GM18873 (cell line): ENCODE measurements around the gene MTMR11.

Experiments used
- ATAC-seq: cut with Tn5 transposase; IDR thresholded peaks from one replicate; pipeline ENCODE4 v1.9.1; 2021; ENCODE audit warnings: mild to moderate bottlenecking, moderate library complexity, moderate number of reproducible peaks; ENCODE audit not compliant: unreplicated experiment, low FRiP score

MTMR11 gene

DNA sequence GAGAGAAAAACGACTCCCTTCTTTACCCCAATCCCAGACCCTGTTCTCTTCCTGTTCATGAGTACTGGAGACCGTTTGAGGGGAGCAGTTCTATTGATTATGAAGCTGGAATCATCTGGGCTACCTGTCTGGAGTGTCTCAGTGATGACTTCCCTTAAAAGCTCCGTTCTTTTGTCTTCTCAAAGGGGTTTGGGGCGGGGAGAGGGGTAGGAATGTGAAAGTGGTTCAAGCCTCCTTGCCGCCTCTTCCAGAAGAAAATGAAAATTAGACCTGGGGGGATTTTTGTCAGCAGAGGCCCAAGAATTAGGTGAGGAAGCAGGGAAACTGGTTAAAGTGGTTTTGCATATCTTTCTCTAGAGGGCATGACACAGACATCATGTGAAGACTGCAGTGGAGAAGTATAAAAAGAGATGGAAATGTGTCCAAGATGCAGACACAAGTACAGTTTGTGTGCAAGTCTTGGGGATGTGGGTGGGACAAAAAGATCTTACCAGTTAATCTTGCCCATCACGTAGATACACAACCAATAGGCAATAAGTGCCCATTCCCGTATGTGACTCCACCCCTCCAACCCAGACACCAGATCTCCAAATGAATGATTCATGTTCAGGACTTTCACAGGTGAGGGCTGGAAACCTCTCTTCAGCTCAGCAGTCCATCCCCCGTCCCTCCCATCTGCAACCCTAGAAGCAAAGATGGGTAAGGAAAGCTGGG is 470 bp upstream of the MTMR11 start:
- ATAC-seq, result no peak

DNA sequence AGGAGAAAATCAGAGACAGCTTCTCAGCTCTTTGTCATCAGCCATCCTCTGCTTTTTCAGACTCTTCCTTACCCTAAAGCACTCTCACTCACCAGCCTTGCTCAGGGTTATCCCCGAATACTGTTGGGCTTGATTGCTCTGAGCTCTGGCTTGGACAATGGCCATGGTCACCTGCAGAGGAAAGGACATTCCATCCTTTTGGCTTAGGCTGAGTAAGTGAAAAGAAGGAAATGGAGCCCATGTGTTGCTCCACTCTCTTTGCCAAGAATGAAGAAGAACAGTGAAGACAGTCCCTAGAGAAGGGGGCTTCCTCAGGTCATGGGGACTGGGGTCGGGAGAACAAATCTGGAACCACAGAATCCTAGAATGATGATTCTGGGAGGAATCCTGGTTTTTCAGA is 2.3 kb downstream of the MTMR11 start:
- ATAC-seq, result no peak

DNA sequence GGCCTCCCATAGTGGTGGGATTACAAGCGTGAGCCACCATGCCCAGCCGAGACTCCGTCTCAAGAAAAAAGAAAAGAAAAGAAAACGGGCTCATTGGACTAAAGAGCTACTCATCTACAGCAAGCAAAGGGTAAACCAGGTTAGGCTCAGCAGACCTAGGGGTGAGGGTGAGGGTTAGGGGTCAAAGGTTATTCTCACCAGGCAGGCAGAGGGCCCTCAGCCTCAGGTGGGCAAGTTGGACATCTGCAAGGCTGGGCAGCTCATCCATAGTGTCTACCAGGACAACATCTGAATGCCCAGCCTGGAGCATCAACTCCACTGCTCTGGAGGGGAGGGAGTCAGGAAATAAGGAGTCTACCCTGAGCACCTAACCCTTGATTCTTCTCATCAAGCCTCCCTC is 3.5 kb downstream of the MTMR11 start:
- ATAC-seq, result no peak

DNA sequence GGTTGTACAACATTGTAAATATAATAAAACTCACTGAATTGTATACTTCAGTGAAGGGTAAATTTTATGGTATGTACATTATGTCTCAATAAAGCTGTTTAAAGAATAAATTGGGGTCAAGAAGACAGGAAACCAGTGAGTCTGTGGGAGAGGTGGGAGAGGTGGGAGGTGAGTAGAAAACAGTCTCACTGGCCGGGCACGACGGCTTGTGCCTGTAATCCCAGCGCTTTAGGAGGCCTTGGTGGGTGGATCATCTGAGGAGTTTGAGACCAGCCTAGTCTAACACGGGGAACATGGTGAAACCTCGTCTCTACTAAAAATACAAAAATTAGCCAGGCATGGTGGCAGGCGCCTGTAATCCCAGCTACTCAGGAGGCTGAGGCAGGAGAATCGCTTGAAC is 4.2 kb downstream of the MTMR11 start:
- no peak for ATAC-seq

DNA sequence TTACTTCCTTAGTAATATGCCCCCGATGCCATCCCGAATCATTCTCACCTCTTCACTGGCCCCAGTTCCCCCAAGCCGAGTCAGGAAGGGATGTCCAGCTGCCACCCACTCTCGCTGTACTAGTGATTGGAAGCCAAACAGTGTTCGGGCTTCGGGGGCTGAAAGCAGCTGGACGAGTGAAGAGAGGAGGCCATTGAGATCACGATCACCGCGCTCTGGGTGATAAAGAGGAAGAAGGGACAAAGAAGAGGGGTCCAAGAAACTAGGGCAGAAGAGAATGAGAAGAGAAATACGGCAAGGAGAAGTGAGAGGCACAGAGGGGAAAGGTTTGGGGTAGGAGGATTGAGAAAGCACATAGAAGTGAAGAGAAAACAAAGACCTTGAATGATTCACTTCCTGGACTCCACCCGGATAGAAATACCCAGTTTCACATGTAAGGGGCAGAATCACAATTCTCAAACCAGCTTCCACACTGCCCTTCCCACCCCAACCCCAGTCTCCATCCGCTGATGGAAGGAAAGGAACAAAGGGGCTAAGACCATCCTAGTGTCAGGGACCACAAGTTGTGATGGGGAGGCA is 5.4 kb downstream of the MTMR11 start:
- no peak for ATAC-seq

DNA sequence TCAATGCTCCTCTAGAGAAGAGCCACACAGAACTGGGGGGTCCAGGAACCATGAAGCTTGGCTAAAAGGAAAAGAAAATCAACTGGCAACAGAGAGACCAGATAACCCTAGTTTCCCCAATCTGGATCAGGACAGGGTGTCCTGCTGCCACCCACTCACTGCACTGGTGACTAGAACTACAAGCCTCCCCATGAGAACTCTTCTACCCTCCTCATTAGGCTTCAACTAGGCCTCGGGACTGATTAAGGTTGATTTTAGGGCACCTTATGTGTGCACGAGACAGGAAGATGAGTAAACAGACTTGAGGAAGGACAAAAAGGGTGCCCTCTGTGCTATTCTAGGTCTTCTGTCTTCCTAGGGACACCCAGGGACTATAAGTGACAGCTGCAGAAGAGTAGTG is 6.8 kb downstream of the MTMR11 start:
- no peak for ATAC-seq

DNA sequence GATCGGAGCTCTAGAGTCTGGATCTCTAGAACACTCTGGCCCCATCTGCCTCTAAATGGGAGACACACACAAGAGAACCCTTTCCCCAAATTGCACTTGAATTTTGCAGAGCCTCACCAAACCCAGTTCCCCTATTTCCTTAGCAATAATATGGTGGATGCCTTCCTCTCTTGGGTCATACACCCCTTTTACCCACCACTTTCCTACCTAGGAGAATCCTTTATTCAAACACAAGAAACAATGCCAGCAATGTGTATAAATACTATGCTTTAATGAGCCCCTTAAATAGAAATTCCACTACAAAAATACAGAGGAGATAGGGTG is 8.3 kb downstream of the MTMR11 start:
- ATAC-seq, result no peak

DNA sequence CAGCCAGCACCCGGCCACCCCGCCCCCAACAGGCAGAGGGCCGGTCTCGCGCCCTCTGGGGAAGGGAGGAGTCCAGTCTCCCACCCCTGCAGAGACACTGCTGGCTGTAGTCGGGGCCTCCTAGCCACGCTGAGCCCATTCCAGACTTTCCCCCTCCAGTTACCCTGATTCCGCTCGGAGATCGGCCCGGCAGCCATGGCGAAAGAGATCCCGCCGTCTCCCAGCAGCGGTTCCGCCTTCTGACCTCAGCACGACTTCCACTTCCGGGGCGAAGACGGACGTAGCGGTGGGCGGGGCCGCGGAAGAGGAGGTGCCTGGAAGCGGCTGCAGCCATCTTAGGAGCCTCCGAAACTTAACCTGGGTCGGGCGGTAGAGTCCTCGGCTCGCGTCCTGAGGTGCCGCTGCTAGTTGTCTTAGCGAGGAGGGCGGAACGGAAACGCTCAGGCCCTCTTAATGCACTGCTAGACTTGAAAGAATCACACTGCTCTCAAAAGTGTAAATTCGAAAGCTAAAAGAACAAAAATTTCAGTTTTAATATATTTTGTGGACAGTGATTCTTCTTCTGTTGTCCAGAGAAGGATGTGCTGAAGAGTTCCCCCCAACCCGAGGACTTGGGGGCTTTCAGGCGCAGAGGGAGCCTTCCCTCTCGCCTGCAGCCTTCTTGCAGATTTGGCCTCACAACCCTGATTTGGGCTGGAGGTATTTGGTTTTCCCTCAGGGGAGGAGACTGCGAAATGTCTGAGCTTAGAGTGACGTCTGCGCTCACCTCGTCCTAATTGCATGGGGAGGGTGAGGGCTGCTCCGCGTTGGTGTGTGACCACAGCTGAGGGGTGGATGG is 8.9 kb downstream of the MTMR11 start, which contains the start of gene SF3B4:
TSS of gene SF3B4 (minus strand) at position 241 of the 838 bp plus-strand sequence. CDS start at position 197, 44 bp downstream.
- ATAC-seq, result peak; percentile 59

DNA sequence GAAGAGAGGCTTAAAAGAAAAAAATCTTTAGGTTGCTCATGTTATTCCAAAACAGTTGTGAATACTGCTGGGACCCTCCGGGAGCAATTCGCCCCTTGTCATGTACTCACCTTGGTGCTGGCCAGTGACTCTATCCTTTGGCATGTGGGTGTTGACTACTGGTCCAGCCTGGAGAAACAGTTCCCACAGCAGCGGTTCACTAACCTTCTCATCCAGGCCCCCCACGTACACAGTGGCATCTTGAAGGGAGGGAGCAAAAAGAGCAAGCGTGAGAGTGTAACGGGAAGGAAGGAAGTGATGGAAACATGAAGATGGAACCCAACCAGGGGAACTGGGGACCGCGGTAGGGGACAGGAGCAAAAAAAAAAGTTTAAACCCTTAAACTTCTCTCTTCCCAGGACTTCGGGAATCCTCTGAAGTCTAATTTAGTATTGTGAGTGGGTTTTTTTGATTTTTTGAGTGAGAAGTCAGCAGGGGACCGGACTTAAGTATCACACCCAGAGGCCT is 9.6 kb downstream of the MTMR11 start:
- no peak for ATAC-seq

DNA sequence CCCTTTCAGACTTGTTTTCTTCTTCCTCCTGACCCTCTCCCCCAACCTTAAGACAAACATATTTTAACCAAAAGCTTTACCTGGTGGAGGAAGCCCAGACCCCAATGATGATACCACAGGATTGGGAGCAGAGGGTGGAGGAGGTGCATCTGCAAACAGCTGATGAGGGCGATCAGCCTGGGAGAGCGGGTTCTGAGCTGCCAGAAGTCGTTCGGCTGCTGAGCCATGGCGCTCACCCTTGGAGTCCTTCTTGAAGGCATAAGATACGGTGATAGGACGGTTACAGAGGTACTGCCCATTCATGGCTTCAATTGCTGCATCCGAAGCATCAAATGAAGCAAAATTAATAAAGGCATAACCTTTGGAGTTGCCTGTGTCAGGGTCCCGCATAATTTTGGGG is 10.4 kb downstream of the MTMR11 start:
- ATAC-seq, result no peak

DNA sequence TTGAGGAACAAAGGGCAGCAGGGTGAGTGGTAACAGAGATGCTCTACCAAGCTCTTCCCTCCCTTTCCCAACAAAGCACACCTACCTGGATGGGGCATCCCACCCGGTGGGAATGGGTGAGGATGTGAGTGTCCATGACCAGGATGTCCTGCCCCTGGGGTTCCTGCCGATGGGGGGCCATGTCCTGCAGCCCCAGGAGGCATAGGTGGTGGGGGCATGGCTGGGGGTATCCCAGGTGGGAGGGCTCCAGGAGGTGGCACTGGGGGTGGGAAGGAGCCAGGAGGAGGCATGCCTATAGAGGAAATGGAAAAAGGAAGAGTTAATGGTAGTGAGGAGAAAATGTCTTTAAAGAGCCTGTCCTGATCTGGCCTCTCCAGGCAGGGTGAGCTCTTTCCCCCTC is 10.9 kb downstream of the MTMR11 start:
- no peak for ATAC-seq

DNA sequence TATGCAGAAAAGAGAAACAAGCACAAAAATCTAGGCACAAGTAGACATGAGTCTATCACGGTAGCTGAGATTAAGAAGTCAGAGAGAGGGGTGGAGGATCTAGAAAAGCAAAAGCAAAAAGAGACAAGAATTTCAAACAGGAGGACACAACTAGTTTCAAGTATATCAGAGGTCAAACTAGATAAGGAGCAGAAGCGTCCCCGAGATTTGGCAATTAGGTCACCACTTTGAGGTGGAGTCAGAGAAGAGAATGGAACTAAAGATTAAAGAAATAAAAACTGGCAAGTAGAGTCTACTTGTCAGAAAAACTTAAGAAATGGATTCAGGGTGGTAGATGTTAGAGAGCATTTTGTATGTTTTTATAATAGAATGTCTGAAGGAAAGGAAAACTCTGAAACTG is 11.3 kb downstream of the MTMR11 start:
- no peak for ATAC-seq

DNA sequence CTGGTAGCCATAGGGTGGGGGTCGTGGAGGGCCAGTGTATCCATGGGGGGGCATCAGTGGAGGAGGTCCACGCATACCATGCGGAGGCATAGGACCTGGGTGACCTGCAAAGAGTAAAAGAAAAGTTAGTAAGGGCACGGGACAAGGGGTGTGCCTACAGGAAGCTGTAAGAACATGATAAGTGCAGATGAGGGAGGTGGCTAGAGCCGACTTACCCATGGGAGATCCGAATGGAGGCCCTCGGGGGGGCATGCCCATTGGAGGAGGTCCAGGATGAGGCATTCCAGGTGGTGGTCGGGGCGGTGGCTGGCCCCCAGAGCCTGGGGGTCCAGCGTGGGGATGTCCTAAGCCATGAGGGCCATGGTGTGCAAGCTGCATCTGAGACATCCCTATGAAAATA is 13.1 kb downstream of the MTMR11 start:
- ATAC-seq, result no peak

DNA sequence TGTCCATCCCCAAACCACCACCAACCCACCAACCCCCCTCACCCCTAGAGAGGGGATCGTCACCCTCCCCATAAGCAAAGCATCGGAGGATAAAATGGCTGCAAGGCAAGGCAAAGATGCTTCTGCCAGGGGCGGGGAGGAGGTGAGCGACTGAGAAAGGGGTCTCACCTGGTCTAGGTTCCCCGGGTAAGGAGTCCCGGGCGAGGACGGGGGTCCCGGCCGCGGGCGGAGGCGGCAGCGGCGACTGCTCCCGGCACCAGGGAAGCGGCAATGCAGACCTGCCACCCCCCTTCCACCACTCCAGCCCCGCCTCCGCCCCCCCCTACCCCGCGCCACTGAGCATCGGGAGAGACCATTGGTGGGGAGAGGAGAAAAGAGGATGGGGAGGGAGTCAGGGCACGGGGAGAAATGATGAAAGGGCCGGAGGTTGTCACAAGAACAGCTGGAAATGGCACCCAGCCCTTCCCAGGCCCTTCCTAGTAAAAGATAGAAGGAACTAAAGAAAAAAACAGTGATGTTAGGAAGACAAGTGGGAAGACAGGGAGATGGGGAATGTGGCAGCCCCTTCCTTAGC is 19.0 kb downstream of the MTMR11 start, which contains the start of gene SV2A:
TSS of gene SV2A (minus strand) at position 274 of the 574 bp plus-strand sequence. CDS start 4,004 bp downstream, outside the sequence.
- no peak for ATAC-seq

DNA sequence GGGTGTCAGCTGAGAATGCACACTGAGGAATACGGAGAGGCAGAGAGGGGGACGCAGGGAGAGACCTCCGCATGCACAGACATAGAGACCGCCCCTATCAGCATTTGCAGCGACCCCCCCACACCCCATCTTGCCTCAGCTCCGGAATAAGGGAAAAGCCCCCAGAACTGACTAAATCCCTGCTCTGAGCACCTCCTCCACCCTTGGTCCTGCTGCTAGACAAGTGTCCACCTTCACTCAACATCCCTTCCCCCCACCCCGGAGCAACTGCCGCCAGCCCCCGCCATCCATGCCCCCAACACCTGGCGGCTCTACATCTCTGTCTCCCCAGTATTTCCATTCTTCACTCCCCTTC is 19.8 kb downstream of the MTMR11 start:
- ATAC-seq, result no peak

DNA sequence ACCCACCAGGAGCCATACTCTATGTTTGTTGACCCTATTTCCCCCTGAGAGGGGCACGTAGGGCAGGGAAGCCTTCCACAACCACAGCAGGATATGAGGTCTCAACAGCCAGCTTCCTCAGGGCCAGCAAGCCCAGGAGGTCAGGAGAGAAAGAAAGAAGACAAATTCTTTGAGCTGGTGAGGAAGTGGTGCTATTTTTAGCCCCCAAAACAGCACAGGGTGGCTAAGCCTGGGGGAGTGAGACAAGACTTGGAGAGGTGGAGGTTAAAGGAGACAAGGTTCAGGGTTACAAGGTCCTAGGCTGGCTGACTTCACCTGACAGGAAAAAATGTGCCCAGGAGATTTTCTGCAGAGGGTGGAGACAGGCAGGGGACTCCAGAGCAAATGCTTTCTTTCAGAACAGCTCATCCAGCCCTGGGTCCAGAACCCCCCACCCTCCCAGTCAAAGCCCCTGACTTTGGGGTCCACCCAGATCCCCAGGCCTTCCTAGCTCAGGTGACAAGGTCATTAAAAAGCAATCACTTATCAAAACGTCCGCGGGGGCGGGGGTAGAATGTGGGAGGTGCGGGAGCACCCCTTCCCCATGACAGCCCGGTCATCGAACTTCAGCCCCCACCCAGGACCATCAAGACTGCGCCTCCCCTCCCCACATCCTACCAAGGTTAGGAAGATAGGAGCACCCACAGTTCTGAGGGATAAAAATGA is 20.3 kb downstream of the MTMR11 start:
- ATAC-seq, result no peak

DNA sequence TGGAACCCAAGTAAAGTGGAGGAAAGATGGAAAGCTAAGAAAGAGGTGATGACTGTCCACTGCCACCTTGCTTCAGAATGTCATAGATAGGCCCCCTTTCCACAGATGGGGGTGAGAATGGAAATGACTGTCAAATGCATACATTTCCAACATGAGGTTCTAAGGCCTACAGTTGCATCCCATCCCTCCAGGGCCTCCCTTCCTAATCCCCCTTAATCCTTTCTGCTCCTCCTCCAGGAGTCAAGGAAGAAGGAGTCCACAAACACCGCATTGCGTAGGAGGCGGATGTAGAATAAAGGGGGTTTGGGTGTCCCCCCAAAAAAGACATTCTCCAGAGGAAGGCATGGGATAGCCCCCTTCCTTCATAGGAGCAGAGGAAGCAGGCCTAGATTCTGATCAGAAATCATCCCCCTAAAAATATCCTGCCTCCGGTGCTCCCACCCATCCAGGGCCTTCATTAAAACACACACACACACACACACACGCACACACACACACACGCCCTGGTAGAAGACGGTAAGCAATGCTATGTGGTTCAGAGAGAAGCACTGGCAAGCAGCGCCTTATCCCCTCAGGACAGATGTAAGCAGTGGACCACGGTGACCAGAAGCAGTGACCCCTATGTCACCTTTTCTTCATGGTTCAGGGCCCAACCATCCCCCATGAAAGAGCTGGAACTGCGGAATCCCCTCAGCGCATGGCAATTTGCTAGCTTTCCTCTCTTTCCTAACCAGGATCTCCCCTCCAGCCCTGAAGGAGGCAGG is 21.1 kb downstream of the MTMR11 start:
- ATAC-seq, result no peak

DNA sequence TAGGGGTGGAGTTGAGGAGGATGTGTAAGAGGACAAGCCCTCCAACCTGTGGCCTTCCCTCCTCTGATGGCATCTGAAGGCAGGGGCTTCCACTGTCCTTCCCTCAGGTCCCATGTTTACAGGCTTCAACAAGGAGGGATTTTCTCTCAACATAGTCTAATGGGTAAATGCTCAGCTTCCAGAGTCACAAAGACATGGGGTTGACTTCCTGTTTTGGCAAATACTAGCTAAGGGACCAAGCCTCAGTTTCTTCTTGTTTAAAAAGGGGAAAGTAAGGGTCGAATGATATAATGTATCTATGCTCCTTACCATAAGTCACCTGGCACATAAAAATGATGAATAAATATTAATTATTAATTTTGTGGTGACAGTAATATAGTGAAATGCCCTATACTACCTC is 22.1 kb downstream of the MTMR11 start:
- no peak for ATAC-seq

DNA sequence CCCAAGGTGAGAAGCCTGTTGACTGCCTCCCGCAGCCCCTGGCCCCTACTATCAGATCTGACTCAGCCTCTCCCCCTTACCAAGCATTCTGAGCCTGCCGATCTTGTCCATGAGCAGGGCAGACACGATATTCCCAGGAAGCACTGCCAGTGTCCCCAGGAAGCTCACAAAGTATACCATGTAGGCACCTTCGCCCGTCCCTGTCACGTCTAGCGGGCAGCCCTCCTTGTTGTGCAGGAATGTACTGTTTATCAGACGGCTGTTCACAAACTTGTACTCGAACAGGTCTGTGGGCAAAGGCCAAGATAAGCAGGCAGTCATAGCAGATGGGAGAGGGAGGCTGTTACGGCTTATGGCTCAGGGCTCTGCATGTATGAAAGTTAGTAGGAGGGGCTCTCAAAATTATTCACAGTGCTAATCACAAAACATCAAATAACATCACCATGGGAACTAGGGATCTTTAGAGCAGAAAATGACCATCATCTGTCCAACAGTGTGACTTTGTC is 30.1 kb downstream of the MTMR11 start:
- ATAC-seq, result no peak
